NCI-H128 (cell line): ENCODE results near the gene TSEN34.
"Not testable (repeated sequence)": the region's sequence is repeated elsewhere in the genome, so short reads cannot be mapped to it uniquely, and the experiment has no call there.

Experiments
- DNase-seq: peaks from one replicate; lab custom pipeline; 2025; ENCODE audit not compliant: unreplicated experiment; lab: John Stamatoyannopoulos, UW

TSEN34 gene

DNA sequence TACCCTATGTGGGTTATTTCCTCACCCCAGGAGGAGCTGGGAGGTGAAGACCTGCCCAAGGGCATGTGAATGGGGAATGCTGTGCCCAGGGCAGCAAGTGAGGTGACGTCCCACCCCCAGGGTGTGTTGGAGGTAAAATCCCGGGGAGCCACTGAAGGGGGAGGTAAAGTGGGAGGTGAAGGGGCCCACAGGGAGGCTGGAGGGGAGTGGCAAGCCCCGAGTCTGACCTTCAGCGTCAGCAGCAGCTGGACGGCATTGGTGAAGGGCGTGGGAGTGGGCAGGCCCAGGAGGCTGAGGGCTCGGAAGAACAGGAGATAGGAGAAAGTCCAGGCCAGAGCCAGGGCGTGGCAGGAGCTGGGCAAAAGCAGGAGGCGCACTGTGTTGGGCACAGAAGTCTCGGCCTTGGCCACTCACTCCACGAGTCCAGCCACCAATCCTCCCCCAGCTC lies 4.2 kb upstream of the TSEN34 start:
- DNase-seq: no peak

- DNase-seq: no peak
These were observed 2.8 kb upstream of the TSEN34 start for GRCh38 chr19:54188215-54188871.

DNA sequence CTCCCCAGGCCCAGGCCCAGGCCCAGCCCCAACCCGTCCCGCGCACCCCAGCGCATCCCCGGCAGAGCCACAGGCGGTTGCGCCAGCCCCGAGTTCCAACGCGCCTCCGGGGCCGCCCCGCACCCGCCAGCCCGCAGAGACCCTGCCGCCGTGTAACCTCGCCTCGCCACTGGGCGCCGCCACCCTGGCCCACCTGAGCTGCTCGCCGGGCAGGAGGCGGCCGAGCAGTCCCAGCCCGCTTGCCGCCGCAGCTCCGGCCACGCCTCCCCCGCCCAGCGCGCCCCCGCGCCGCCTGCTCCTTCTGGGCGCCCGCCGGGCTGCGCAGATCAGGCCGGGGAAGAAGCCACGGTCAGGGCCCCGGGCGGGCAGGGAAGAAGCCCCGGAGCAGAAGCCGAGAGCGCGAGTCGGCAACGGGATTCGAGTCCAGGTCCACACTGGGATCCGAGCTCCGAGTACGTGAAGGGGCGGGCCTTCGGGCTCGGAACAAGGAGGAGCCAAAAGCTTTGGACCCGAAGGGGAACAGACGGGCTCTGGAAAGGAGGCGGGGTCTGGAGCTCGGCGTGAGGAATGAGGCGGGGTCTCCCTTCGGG lies 1.9 kb upstream of the TSEN34 start, which contains the start of gene MBOAT7:
Gene MBOAT7 (minus strand): TSS at position 436 of the 590 bp plus-strand sequence. CDS start 1,072 bp downstream, outside the sequence.
- DNase-seq: no peak

GRCh38 chr19:54189735-54190502 lies 1.2 kb upstream of the TSEN34 start:
- peak; percentile 100 for DNase-seq

DNA sequence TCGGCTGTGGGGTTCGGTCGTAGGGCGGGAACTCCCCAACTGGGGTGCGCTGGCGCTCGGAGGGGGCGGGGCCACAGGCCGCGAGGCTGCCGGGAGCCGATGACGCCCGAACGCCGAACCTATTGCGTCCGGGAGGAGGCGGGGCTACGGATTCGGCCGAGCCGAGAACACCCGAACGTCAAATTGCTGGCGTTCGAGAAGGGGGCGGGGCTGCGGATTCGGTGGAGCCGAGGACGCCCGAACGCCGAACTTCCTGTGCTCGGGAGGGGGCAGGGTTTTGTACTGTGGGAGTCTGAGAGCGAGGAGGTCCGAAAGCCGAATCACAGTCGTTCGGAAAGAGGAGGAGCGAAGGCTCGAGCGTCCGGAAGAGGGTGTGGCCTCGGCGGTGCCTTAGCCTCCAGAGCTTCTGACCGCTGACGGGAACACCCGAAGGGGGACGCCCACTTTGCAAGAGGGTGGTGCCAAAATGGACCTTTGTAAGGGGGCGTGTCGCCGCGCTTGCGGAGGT lies 551 bp upstream of the TSEN34 start:
- peak; percentile 98 for DNase-seq

GRCh38 chr19:54191811-54192453 lies 824 bp downstream of the TSEN34 start:
- no peak for DNase-seq

DNA sequence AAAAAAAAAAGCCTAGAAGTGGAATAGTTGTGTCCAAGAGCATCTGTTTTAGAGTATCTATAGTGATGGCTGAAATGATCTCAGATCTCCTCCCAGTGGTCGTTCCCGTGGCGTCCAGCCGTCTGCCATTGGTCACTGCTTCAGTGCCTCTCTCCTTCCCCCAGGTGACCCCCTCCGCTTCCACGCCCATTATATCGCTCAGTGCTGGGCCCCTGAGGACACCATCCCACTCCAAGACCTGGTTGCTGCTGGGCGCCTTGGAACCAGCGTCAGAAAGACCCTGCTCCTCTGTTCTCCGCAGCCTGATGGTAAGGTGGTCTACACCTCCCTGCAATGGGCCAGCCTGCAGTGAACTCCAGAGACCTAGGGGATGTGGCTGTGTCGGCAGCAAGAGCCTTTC lies 1.9 kb downstream of the TSEN34 start:
- no peak for DNase-seq

DNA sequence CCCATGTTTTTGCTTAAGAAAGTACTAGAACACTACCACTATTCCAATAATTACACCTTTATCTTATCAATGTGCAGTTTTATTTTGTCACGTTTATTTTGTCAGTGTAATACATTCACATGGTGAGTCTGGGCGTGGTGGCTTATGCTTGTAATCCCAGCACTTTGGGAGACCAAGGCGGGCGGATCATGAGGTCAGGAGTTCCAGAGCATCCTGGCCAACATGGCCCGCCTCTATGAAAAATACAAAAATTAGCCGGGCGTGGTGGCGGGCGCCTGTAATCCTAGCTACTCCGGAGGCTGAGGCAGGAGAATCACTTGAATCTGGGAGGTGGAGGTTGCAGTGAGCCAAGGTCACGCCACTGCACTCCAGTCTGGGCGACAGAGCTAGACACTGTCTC lies 3.4 kb downstream of the TSEN34 start:
- not testable (repeated sequence) for DNase-seq

DNA sequence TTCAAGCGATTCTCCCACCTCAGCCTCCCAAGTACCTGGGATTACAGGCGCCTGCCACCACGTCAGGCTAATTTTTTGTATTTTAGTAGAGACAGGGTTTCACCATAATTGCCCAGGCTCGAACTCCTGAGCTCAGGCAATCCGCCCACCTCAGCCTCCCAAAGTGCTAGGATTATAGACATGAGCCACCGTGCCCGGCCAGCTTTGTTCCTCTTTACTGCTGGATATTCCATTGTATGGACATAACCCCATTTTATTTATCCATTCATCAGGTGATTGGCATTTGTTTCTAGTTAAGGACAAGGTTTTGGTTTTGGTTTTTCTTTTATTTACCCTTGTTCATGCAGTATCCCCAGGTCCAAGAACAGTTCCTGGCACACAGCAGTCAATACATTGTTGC lies 5.4 kb downstream of the TSEN34 start:
- DNase-seq: no peak

- no peak for DNase-seq
These were observed 6.0 kb downstream of the TSEN34 start for GRCh38 chr19:54197121-54197520.

- no peak for DNase-seq
These were observed 8.3 kb downstream of the TSEN34 start for GRCh38 chr19:54199401-54199800.

DNA sequence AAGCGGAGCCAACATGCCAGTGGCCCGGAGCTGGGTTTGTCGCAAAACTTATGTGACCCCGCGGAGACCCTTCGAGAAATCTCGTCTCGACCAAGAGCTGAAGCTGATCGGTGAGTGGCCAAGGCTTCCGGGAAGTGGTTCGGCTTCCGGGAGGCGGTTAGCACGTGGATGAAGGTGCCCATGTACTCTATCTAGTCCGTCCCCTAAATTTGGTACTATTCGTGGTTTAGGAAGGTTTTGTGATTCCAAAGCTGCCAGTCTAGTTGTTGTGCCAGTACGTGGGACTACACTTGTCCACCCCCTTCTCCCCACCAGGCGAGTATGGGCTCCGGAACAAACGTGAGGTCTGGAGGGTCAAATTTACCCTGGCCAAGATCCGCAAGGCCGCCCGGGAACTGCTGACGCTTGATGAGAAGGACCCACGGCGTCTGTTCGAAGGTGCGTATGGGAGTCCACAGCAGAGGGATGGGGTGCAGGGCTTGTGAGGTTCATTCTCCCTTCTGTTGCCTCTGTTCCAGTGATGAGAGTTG lies 10.1 kb downstream of the TSEN34 start:
- DNase-seq: no peak

DNA sequence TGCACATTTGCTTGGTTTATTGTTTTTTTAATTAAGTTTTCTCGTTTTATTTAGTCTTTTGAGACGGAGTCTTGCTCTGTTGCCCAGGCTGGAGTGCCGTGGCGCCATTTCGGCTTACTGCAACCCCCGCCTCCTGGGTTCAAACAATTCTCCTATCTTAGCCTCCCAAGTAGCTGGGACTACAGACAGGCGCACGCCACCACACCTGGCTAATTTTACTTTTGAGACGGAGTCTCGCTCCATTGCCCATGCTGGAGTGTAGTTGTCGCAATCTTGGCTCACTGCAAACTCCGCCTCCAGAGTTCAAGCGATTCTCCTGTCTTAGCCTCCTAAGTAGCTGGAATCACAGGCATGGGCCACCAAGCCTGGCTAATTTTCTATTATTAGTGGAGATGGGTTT lies 10.9 kb downstream of the TSEN34 start:
- DNase-seq: no peak

GRCh38 chr19:54203151-54203611 lies 12.1 kb downstream of the TSEN34 start:
- no peak for DNase-seq

DNA sequence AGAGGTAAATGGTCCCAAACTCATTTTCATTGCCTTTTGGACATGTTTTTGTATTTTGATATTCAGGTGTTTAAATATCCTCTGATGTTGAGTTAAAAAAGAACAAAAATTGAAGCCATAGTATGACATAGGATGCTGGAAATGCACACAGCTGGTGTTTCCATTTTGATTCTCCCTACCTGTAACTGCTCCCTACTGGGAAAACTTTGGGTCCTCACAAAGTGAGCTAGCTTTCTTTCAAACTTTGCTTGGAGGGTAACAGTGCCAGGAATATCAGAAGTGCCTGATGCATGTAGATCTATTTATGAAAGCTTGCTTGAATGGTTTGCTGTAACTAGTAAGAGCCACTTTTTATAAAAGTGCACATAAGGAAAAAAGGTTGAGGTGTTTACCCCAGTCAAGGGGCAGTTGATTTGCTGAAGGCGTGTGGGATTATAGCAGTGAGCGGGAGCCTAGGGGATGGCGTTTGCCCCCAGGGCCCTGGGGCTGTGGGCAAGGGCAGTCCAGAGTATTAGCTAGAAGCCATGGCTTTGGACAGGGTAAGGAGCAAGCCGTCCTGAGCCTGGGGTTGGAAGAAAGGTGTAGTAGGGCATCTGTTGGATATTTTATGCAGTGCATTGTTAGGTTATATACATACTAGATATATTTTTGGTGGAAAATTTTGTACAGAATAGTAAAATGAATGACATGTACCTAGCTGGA lies 13.8 kb downstream of the TSEN34 start:
- no peak for DNase-seq

GRCh38 chr19:54206030-54206830 lies 15.1 kb downstream of the TSEN34 start:
- DNase-seq: no peak

DNA sequence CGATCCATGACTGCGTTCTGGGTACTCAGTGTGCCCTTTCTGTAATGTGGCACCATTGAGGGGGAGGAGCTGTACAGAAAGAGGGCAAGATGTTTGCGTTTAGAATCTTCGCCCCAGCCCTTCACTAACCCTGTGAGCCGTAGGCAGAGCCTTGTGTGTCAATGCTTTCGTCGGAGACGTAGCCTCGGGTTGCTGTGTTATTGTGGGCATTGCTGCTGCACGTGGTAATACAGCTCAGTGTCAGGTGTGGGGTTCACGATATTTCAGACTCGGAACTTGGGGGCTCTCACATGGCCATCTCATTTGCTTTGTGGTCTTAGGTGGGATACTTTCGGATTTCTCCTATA lies 15.7 kb downstream of the TSEN34 start:
- DNase-seq: no peak

DNA sequence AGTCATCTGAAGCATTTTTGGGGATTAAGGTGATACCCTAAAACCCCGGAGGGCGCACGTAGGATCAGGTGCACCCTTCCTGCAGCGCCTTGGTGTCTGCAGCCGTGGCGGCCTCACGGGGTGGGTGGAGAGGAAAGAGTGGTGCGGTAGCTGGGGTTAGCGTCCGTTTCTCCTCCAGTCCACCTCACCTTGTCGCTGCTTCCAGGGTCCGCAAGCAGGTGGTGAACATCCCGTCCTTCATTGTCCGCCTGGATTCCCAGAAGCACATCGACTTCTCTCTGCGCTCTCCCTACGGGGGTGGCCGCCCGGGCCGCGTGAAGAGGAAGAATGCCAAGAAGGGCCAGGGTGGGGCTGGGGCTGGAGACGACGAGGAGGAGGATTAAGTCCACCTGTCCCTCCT lies 16.1 kb downstream of the TSEN34 start:
- not testable (repeated sequence) for DNase-seq

- no peak for DNase-seq
These were observed 16.5 kb downstream of the TSEN34 start for GRCh38 chr19:54207676-54207982.
